ENCODE measurements around the gene FBRSL1.

FBRSL1 gene

GRCh38 chr12:132496710-132497109 lies 6.8 kb downstream of the FBRSL1 start:
- DNase-seq: no peak
- TF ChIP-seq POLR2A (IDR thresholded peaks at IDR 0.05; ENCODE audit: low read length): no peak
- no peak for TF ChIP-seq GATA1 (IDR thresholded peaks at IDR 0.05; ENCODE audit: low read depth, low read length)

- DNase-seq: no peak
- TF ChIP-seq POLR2A (IDR thresholded peaks at IDR 0.05; ENCODE audit: low read length) (no peak), GATA1 (IDR thresholded peaks at IDR 0.05; ENCODE audit: low read depth, low read length) (no peak)
Measured at GRCh38 chr12:132497514-132498405, 7.8 kb downstream of the FBRSL1 start.

- no peak for TF ChIP-seq GATA1 (IDR thresholded peaks at IDR 0.05; ENCODE audit: low read depth, low read length)
- TF ChIP-seq POLR2A (IDR thresholded peaks at IDR 0.05; ENCODE audit: low read length): no peak
- DNase-seq: no peak
Measured at GRCh38 chr12:132498931-132499330, 9.0 kb downstream of the FBRSL1 start.

- DNase-seq: no peak
- no peak for TF ChIP-seq POLR2A (IDR thresholded peaks at IDR 0.05; ENCODE audit: low read length)
- TF ChIP-seq GATA1 (IDR thresholded peaks at IDR 0.05; ENCODE audit: low read depth, low read length): no peak
Measured at GRCh38 chr12:132500142-132500855, 10.3 kb downstream of the FBRSL1 start.

DNA sequence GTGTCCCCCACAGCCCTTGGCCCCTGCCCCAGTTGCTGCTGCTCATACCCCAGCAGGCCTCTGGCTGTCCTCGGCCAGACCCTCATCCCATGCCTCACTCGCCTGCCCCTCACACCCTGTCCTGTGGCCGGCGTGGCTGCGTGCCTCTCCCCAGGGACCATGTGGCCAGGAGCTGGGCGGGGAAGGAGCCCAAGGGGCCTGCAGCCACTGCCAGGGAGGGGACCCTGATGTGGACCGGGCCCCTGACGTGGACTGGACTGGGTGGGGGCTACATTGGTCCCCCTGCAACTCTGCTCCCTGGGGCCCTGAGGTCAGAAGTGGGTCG lies 10.9 kb downstream of the FBRSL1 start:
- no peak for DNase-seq
- no peak for TF ChIP-seq GATA1 (IDR thresholded peaks at IDR 0.05; ENCODE audit: low read depth, low read length)

DNA sequence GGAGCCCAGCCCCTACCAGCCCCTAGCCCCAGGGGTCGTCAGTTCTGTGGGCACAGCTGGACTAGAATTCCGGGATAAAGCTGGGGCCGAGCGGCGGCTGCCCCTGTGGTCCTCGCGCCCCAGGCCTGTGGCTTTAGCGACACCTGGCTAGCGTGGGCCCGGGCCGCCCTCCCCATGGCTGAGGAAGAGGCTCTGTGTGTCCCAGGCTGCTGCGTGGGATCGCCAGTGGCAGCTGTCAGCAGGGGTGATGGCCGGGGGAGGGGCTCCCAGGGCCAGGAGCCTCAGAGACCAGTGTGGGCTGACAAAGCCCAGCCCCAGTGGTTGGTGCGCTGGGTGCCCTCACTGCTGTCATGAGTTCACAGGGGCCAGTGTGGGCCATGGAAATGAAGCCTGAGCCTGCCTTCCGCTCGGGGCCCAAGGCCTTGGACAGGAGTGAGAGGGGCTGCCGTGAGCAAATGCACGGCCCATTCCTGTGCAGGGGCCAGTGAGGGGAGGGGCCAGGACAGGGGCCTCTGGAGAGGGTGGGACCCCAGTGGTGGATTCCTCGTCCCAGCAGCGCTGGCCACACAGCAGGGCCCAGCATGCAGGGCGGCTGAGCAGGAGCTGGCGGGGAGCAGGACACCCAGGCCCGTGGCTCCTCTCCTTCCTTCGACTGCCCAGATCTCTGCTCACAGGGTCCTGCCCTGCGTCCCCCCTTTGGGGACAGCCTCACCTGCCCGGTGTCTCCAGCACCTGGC lies 11.4 kb downstream of the FBRSL1 start:
- DNase-seq: no peak
- TF ChIP-seq GATA1 (IDR thresholded peaks at IDR 0.05; ENCODE audit: low read depth, low read length): no peak
- no peak for TF ChIP-seq POLR2A (IDR thresholded peaks at IDR 0.05; ENCODE audit: low read length)

- peak; percentile 54 to 59 for DNase-seq
- TF ChIP-seq POLR2A (IDR thresholded peaks at IDR 0.05; ENCODE audit: low read length) (no peak), GATA1 (IDR thresholded peaks at IDR 0.05; ENCODE audit: low read depth, low read length) (no peak)
Measured at GRCh38 chr12:132502149-132502881, 12.4 kb downstream of the FBRSL1 start.

DNA sequence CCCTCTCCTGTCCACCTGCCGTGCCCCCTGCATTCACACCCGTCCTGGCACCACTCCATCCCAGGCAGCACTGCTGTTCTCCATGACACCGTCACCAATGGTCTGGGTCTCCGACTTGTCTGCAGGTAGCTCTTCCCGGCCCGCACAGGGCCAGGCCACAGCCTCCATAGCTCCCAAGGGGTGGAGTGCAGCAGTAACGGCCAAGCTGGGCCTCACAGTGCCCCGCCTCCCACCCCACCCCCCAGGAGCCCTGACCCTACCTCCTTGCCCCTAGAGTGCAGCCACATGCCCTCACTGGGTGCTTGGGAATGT lies 12.9 kb downstream of the FBRSL1 start:
- no peak for DNase-seq
- no peak for TF ChIP-seq GATA1 (IDR thresholded peaks at IDR 0.05; ENCODE audit: low read depth, low read length)

- DNase-seq: peak in 1 of 2 experiments; percentile 14
- TF ChIP-seq GATA1 (IDR thresholded peaks at IDR 0.05; ENCODE audit: low read depth, low read length) (no peak), POLR2A (IDR thresholded peaks at IDR 0.05; ENCODE audit: low read length) (no peak)
Measured at GRCh38 chr12:132503618-132504204, 13.8 kb downstream of the FBRSL1 start.

DNA sequence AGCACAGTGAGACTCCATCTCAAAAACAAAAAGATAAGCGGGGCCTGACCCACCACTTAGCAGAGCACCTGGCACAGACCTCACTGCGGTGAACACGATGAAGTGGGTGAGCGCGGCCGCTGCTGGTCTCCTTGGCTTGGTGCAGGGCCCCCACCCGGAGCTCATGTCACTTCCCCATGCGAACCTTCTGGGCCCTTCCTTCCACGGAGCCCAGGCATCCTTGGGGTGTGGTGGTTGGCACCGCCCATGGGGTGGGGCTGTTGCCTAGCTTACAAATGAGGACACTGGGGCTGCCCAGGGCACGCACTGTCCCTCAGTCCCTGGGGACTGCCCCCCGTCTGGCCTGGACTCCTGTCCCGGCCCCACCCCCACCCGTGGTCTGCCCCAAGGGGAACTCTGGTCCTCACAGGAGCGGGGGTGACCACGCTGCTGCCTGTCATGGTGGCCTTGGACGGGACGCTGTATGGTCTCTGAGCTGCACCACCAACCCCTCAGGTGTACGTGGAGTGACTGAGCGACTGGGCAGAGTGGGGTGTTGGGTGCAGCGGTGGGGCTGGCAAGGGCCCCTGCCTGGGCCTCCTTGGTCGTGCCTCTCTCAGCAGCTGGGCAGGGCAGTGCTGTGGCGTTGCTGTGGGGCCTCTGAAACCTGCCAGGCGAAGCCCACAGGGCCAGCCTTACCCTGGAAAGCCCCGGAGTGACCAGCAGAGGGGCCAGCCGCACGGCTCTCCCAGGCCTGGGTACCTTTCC lies 15.3 kb downstream of the FBRSL1 start:
- peak; percentile 21 to 22 for DNase-seq
- TF ChIP-seq POLR2A (IDR thresholded peaks at IDR 0.05; ENCODE audit: low read length): no peak
- TF ChIP-seq GATA1 (IDR thresholded peaks at IDR 0.05; ENCODE audit: low read depth, low read length): no peak

- DNase-seq: no peak
- TF ChIP-seq GATA1 (IDR thresholded peaks at IDR 0.05; ENCODE audit: low read depth, low read length) (no peak), POLR2A (IDR thresholded peaks at IDR 0.05; ENCODE audit: low read length) (no peak)
Measured at GRCh38 chr12:132505852-132506219, 15.9 kb downstream of the FBRSL1 start.

GRCh38 chr12:132506328-132507160 lies 16.6 kb downstream of the FBRSL1 start:
- TF ChIP-seq GATA1 (IDR thresholded peaks at IDR 0.05; ENCODE audit: low read depth, low read length) (no peak), POLR2A (IDR thresholded peaks at IDR 0.05; ENCODE audit: low read length) (no peak)

More at GRCh38 chr12:132506328-132507160, 16.6 kb downstream of the FBRSL1 start:
- peak; percentile 72 to 77 for DNase-seq

All from erythroblast (primary cell).